HG03025 (cell line): Measurements from ENCODE around the gene GNGT2.
"Not testable (repeated sequence)": the region's sequence is repeated elsewhere in the genome, so short reads cannot be mapped to it uniquely, and the experiment has no call there.

ENCODE experiments used
- ATAC-seq: cut with Tn5 transposase; IDR thresholded peaks from one replicate; pipeline ENCODE4 v1.9.1; 2021; ENCODE audit warnings: mild to moderate bottlenecking, moderate library complexity; ENCODE audit not compliant: unreplicated experiment, low FRiP score

GNGT2 gene

DNA sequence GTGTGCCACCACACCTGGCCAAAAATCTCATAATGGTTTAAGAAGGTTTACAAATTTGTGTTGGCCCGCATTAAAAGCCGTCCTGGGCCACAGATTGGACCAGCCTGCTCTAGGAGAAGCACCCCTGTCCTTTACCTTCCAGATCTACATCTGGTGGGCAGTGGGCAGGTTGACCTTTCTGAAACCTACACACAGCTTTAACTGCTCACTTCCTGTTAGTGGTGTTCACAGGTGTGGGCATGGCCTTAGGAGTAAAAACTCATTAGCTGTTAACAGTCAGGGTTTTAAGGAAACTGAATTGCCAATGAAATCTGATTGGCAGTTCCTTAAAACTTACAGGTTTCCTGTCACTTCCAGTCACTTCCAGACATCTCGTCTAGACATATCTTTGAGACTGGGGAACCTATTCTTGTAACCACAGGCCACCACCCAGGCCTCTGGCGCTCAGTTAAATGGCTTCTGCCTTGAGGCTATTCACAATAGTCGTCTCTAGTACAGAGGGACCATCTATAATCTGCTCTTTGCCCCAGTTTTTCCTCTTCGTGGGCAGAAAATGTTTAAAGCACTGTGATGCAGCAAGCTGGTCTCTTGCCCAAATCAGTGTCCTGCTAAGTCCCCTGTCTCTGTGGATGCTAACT lies 29.3 kb downstream of the GNGT2 start:
- ATAC-seq = no peak

DNA sequence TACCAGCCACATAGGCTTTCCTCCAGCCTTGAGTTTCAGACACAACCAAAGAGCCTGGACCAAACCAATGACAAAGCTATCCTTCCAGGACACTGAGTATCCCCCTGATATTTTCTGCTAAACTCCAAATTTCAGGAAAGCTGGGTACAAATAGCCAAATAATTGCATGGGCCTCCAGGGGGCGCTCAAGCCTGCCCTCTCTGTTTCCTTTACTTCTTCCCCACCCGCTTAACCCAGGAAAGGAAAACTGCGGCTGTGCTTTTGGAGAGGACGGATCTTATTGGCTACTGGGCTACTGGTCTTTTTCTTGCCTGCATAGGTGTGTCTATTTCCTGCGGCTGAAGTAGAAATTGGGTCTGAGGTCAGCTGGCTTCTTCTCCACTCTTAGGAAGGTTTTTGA lies 30.1 kb downstream of the GNGT2 start:
- no peak for ATAC-seq

DNA sequence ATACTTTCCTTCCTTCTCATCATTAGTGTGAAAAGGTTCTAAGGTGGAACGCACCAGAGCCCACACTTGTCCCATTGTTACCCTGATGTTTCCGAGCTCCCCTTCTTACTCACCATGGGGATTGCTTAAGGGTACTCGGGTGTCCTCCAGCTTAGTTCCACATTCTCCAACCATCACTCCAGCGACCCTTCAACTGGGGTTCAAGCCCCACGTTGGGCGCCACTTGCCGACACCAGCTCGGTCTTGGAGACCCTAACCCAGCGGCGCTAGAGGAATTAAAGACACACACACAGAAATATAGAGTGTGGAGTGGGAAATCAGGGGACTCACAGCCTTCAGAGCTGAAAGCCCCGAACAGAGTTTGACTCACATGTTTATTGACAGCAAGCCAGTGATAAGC lies 34.4 kb downstream of the GNGT2 start:
- not testable (repeated sequence) for ATAC-seq

DNA sequence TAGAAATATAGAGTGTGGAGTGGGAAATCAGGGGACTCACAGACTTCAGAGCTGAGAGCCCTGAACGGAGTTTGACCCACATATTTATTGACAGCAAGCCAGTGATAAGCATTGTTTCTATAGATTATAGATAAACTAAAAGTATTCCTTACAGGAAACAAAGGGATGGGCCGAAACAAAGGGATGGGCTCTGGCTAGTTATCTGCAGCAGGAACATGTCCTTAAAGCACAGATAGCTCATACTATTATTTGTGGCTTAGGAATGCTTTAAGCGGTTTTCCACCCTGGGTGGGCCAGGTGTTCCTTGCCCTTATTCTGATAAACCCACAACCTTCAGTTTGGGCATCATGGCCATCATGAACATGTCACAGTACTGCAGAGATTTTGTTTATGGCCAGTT lies 39.7 kb downstream of the GNGT2 start:
- ATAC-seq = not testable (repeated sequence)

DNA sequence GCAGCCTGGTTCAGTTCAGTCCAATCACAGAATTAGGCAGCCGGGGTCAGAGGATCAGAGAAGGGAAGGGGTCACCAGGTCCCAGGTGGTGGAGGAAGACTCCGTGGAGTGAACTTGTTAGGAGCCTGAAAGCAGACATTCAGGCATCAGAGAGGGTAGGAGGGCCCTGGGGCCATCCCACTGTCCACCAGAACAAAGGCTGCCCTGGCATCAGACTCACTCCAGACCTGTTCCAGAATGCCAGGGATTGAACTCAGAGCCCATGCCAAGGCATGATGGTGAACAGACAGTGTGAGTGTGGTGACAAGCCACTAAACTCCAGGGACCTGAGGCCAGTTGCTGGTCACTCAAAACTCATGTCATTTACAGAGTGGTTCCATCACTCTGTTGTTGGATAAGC lies 40.2 kb downstream of the GNGT2 start:
- no peak for ATAC-seq

DNA sequence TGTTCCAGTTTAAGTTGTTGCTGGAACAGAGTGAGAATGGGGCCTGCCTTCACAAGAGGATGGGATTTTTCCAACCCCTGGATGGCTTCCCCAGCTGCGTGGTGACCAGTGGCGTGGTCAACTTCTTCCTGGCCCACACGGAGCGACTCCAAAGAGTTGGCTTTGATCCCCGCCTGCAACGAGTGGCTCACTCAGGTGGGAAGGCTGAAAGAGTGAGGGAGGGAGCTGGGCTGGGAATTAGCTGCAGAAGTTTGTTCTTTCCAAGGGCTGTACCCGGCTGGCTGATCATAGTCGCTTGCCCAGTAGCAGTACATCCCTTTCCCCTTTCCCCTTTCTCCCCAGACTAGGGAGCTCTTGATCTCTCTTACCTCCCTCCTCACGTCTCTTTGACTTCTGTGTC lies 41.7 kb downstream of the GNGT2 start:
- no peak for ATAC-seq

DNA sequence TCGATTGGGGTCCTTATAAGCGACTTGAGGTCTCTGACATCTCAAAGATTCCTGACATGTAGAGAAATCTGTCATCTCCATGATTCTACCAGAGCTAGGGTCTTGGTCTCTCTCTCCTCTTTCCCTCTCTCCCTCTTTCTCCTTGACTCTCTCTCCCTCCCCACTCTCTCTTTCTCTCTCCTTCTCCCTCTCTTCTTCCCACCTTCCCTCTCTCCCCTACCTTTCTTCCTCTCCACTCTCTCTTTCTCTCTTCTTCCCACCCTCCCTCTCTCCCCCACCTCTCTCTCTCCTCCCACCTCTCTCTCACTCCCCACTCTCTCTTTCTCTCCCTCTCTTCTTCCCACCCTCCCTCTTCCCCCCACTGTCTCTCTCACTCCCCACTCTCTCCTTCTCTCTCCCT lies 45.2 kb downstream of the GNGT2 start:
- ATAC-seq = no peak

DNA sequence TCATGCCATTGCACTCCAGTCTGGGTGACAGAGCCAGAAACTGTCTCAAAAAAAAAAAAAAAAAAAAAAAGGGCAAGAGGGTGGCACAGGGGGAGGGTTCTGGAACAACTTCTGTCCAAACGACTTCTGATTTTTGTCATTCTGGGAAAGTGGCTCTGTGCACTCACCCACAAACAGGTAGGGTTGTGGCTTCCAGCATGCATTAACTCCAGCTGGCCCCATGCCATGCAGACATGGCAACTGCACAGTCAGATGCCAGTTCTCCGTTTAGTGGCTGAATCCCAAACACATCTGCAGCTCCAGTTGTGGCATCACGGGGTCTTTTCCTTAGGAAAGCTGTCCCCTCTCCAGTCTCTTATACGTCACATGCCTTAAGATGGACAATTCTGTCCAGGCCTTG lies 47.5 kb downstream of the GNGT2 start:
- ATAC-seq = no peak

DNA sequence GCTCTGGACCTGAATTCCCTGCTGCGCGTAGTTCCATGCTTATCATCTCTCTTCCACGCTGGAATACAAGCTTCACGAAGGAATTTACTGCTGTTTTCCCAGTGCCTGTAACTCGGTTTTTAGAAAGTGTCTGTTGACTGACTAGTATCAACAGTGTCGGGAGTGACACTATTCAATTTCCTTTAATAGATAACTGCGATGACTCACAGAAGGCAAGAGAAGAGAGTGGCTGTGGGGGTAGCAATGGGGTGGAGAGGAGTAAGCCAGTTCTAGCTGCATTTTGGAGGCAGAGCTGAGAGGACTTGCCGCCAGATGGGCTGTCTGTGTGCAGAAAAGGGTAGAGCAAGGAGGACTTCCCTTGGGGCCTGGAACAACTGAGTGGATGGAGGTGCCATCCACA lies 52.6 kb downstream of the GNGT2 start:
- no peak for ATAC-seq

DNA sequence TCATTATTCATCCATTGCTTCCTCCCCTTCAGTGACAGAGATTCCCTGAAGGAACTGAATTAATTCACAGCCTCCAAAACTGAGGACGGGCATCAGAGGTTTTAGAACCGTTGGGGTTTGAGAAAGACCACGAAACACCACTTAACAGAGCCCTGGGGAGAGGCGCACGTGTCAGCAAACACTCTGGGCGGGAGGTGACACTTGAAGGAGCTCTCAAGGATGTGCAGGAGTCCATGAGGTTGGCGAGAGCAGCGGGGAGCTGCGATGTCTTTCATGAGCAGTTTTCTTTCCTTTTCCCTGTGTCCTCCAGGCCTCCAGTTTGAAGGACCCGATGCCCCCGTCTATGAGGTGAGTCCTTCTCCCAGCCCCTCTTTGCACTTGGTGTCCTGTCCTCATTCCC lies 54.1 kb downstream of the GNGT2 start:
- no peak for ATAC-seq
